ENCODE measurements around the gene SRRT. TPM values are rescaled to one million over a fixed set of nuclear protein-coding genes. Genes with fewer than 3 reads are reported as not detected.

SRRT gene
- total RNA-seq, 1 donor from 2014 or later = 302 TPM

- Mint-ChIP-seq H3K36me3 (ENCODE audit: insufficient read depth) (peaks cover 11% of the 10 kb centered on the region), H3K27me3 (no peaks in the 10 kb centered on the region), H3K9me3 (ENCODE audit: low read depth) (no peaks in the 10 kb centered on the region), H3K4me3 (ENCODE audit: low read depth) (no peak overlapping the region), H3K4me1 (ENCODE audit: low read depth) (peaks cover 7% of the 10 kb centered on the region), H3K27ac (peak overlapping the region; percentile 59)
- DNase-seq (ENCODE audit: low spot score, unreplicated experiment) = no peak
- no peak for TF ChIP-seq CTCF (IDR thresholded peaks at IDR 0.05; ENCODE audit: unreplicated experiment)
These were observed 9.5 kb upstream of the SRRT start for GRCh38 chr7:100865372-100865911.

DNA sequence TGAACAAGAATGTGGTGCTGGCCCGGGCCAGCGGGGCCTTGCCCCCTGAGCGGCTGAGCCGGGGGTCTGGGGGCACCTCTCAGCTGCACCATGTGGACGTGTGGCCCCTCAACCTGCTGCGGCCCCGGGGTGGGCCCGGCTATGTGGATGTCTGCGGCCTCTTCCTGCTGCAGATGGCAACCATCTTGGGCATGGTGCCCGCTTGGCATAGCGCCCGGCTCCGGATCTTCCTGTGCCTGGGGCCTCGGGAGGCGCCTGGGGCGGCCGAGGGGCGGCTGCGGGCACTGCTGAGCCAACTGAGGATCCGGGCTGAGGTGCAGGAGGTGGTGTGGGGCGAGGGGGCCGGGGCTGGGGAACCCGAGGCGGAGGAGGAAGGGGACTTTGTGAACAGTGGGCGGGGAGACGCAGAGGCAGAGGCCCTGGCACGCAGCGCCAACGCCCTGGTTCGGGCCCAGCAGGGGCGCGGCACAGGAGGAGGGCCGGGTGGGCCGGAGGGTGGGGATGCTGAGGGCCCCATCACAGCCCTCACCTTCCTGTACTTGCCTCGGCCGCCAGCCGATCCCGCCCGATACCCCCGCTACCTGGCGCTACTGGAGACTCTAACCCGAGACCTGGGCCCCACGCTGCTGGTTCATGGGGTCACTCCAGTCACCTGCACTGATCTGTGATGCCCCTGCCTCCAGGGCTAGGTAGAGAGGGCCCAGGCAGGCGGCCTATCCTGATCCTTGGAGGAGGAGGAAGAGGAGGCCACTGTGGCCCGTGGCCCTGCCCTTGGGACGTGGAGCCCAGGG is 8.8 kb upstream of the SRRT start:
- no peak overlapping the region for H3K27ac Mint-ChIP-seq
- no peak for TF ChIP-seq CTCF (IDR thresholded peaks at IDR 0.05; ENCODE audit: unreplicated experiment)
- H3K9me3 Mint-ChIP-seq (ENCODE audit: low read depth) = no peaks in the 10 kb centered on the region
- H3K36me3 Mint-ChIP-seq (ENCODE audit: insufficient read depth) = peaks cover 8% of the 10 kb centered on the region
- no peaks in the 10 kb centered on the region for H3K27me3 Mint-ChIP-seq
- DNase-seq (ENCODE audit: low spot score, unreplicated experiment) = no peak
- H3K4me1 Mint-ChIP-seq (ENCODE audit: low read depth) = peaks cover 7% of the 10 kb centered on the region
- peak overlapping the region; percentile 93 for H3K4me3 Mint-ChIP-seq (ENCODE audit: low read depth)

- no peak for TF ChIP-seq CTCF (IDR thresholded peaks at IDR 0.05; ENCODE audit: unreplicated experiment)
- Mint-ChIP-seq H3K27ac (peak overlapping the region; percentile 99), H3K4me3 (ENCODE audit: low read depth) (peak overlapping the region; percentile 93), H3K4me1 (ENCODE audit: low read depth) (peaks cover 7% of the 10 kb centered on the region), H3K27me3 (no peaks in the 10 kb centered on the region), H3K9me3 (ENCODE audit: low read depth) (no peaks in the 10 kb centered on the region), H3K36me3 (ENCODE audit: insufficient read depth) (peaks cover 11% of the 10 kb centered on the region)
- no peak for DNase-seq (ENCODE audit: low spot score, unreplicated experiment)
These were observed 8.2 kb upstream of the SRRT start for GRCh38 chr7:100866729-100867039.

DNA sequence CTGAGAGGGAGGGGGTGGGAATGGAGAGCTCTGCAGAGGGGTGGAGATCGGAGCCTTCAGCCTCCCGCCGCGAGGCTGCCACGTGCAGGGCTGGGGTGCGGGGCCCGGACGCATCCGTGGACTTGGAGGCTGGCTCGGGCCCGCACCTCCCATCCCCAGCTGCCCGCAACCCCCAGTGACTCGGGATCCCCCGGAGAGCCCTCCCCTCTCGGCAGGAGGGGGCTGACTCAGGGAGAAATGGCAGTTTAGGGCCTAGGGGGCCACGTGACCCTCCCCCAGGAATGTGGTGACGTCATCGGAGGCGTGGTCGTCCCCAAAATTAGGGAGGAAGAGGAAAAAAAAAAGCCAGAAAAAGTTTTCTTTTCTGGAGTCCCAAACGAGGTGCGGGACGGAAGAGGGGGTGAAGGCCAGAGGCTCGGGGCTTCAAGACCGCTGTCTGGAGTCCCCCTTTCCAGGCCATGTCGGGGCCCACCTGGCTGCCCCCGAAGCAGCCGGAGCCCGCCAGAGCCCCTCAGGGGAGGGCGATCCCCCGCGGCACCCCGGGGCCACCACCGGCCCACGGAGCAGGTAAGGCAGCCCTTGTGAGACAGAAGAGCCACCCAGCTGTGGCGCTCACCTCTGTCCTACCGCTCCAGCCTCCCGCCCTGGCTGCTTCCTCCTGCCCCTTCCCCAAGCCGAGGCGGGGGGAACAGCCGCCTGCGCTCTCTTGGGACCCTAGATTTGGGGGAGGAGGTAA is 7.7 kb upstream of the SRRT start, which contains the start of gene TRIP6:
Gene TRIP6, plus strand, starts transcription at position 348 of the 736 bp plus-strand sequence. Its CDS starts 111 bp downstream, at position 459.
- Mint-ChIP-seq H3K4me1 (ENCODE audit: low read depth) (peaks cover 7% of the 10 kb centered on the region), H3K27ac (peak within 1 kb of the TSS; percentile 99), H3K4me3 (ENCODE audit: low read depth) (peak within 1 kb of the TSS; percentile 93), H3K9me3 (ENCODE audit: low read depth) (no peaks in the 10 kb centered on the region), H3K36me3 (ENCODE audit: insufficient read depth) (peaks cover 11% of the 10 kb centered on the region), H3K27me3 (no peaks in the 10 kb centered on the region)
- TF ChIP-seq CTCF (IDR thresholded peaks at IDR 0.05; ENCODE audit: unreplicated experiment) = no peak
- DNase-seq (ENCODE audit: low spot score, unreplicated experiment) = peak; percentile 66

- DNase-seq (ENCODE audit: low spot score, unreplicated experiment) = peak; percentile 45
- Mint-ChIP-seq H3K4me3 (ENCODE audit: low read depth) (peak overlapping the region; percentile 93), H3K36me3 (ENCODE audit: insufficient read depth) (peaks cover 14% of the 10 kb centered on the region), H3K9me3 (ENCODE audit: low read depth) (no peaks in the 10 kb centered on the region), H3K4me1 (ENCODE audit: low read depth) (peaks cover 7% of the 10 kb centered on the region), H3K27me3 (no peaks in the 10 kb centered on the region), H3K27ac (peak overlapping the region; percentile 95)
- no peak for TF ChIP-seq CTCF (IDR thresholded peaks at IDR 0.05; ENCODE audit: unreplicated experiment)
These were observed 7.0 kb upstream of the SRRT start for GRCh38 chr7:100867776-100868485.

Measured in progenitor cell of endocrine pancreas (in vitro differentiated cells).